Neural progenitor cell (in vitro differentiated cells): ENCODE data around the gene PTPRN2.

Source experiments
- EZH2 ChIP-seq: fragments of 200-600 bp; sonication (generic); IDR thresholded peaks from 2 replicates; pipeline ENCODE4 v1.6.1; 2017; ENCODE audit warnings: antibody characterized with exemption, mild to moderate bottlenecking, moderate library complexity
- TF ChIP-seq, protein P1 (sequence below): fragments of 200-600 bp; sonication (generic); IDR thresholded peaks from 2 replicates; pipeline ENCODE4 v1.5.1; 2017; ENCODE audit warnings: antibody characterized with exemption, mild to moderate bottlenecking

DNA sequence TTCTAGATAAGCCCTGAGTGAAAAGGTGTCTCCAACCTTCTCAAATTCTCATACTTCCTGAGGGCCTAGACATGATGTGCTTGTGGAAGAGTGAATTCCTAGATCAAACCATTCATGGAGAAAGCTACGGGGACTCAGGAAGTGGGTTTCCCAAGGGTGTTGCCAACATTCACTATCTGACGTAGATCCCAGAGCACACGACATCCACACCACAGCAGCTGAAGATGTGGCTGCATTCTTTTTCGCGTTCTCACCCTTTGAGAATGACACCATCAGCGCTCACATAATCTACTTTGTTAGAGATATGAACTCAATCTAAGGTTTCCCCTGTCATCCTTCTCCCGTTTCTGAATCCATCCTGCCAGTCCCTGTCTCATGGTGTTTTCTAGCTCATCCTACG lies 960.0 kb downstream of the PTPRN2 start:
- TF ChIP-seq, protein P1, sequence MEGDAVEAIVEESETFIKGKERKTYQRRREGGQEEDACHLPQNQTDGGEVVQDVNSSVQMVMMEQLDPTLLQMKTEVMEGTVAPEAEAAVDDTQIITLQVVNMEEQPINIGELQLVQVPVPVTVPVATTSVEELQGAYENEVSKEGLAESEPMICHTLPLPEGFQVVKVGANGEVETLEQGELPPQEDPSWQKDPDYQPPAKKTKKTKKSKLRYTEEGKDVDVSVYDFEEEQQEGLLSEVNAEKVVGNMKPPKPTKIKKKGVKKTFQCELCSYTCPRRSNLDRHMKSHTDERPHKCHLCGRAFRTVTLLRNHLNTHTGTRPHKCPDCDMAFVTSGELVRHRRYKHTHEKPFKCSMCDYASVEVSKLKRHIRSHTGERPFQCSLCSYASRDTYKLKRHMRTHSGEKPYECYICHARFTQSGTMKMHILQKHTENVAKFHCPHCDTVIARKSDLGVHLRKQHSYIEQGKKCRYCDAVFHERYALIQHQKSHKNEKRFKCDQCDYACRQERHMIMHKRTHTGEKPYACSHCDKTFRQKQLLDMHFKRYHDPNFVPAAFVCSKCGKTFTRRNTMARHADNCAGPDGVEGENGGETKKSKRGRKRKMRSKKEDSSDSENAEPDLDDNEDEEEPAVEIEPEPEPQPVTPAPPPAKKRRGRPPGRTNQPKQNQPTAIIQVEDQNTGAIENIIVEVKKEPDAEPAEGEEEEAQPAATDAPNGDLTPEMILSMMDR: no peak
- TF ChIP-seq EZH2: no peak
